ENCODE results near the gene HDAC4. TPM values are rescaled to one million over a fixed set of nuclear protein-coding genes. Genes with fewer than 3 reads are reported as not detected.

Gene HDAC4
- total and polyA plus RNA-seq, 2 of the 4 experiments (the other 2 are of a cell fraction): 4.1 to 7.2 TPM

DNA sequence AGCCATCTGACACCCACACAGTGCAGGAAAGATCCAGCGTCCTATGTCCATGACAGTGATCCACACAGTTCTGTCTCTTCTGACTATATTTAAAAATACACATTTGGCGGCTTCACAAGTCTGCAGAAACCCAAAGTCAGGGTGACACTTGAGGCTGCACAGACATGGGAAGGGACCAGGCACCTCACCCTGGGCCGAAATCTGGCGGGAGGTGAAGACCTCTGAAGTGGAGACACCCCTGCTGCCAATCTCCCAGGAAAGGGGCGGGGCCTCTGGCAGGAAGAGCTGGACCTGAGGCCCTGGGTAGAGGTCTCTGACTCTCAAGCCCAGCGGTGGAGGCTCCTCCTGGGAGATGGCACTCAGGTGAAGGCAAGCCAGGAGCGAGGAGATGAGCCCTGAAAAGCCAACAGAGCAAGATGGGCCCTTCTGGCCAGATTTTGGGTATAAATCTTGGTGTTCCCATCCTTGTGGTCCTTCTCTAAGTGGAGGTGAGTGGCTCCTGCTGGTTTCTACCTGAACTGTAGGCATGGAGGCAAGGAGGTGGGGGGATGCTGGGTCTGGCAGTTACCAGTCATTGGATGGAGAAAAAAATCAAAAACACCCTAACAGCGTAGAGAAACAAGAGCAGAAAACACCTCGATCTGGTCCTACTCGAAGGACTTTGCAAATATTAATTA is 248.4 kb downstream of the HDAC4 start:
- TF ChIP-seq CEBPB (IDR thresholded peaks at IDR 0.05; ENCODE audit: low read depth, low read length) (no peak), RFX5 (IDR thresholded peaks at IDR 0.05; ENCODE audit: low read depth, low read length) (no peak), RAD21 (IDR thresholded peaks at IDR 0.05; ENCODE audit: low read length) (no peak), SMC3 (IDR thresholded peaks at IDR 0.05; ENCODE audit: low read depth, low read length) (no peak), MXI1 (IDR thresholded peaks at IDR 0.05; ENCODE audit: borderline replicate concordance, low read depth, low read length) (no peak), NFE2L2 (IDR thresholded peaks at IDR 0.05; ENCODE audit: low read depth, low read length) (no peak), POLR2A (IDR thresholded peaks at IDR 0.05; ENCODE audit: low read depth, low read length) (no peak), CHD1 (IDR thresholded peaks at IDR 0.05; ENCODE audit: low read depth, low read length) (no peak), FOS (IDR thresholded peaks at IDR 0.05; ENCODE audit: low read depth, low read length) (no peak), BHLHE40 (IDR thresholded peaks at IDR 0.05; ENCODE audit: low read depth, low read length) (no peak), RCOR1 (IDR thresholded peaks at IDR 0.05; ENCODE audit: insufficient replicate concordance, low read length) (no peak), MAZ (IDR thresholded peaks at IDR 0.05; ENCODE audit: borderline replicate concordance, low read depth, low read length) (no peak), MAFK (IDR thresholded peaks at IDR 0.05; ENCODE audit: low read depth, low read length) (no peak)
- TF ChIP-seq, protein P1, sequence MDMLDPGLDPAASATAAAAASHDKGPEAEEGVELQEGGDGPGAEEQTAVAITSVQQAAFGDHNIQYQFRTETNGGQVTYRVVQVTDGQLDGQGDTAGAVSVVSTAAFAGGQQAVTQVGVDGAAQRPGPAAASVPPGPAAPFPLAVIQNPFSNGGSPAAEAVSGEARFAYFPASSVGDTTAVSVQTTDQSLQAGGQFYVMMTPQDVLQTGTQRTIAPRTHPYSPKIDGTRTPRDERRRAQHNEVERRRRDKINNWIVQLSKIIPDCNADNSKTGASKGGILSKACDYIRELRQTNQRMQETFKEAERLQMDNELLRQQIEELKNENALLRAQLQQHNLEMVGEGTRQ (IDR thresholded peaks at IDR 0.05; ENCODE audit: low read depth, low read length): no peak
- TF ChIP-seq, protein P2, sequence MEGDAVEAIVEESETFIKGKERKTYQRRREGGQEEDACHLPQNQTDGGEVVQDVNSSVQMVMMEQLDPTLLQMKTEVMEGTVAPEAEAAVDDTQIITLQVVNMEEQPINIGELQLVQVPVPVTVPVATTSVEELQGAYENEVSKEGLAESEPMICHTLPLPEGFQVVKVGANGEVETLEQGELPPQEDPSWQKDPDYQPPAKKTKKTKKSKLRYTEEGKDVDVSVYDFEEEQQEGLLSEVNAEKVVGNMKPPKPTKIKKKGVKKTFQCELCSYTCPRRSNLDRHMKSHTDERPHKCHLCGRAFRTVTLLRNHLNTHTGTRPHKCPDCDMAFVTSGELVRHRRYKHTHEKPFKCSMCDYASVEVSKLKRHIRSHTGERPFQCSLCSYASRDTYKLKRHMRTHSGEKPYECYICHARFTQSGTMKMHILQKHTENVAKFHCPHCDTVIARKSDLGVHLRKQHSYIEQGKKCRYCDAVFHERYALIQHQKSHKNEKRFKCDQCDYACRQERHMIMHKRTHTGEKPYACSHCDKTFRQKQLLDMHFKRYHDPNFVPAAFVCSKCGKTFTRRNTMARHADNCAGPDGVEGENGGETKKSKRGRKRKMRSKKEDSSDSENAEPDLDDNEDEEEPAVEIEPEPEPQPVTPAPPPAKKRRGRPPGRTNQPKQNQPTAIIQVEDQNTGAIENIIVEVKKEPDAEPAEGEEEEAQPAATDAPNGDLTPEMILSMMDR (conservative IDR thresholded peaks at IDR 0.05; ENCODE audit: low read depth, low read length): no peak
- TF ChIP-seq, protein P3, sequence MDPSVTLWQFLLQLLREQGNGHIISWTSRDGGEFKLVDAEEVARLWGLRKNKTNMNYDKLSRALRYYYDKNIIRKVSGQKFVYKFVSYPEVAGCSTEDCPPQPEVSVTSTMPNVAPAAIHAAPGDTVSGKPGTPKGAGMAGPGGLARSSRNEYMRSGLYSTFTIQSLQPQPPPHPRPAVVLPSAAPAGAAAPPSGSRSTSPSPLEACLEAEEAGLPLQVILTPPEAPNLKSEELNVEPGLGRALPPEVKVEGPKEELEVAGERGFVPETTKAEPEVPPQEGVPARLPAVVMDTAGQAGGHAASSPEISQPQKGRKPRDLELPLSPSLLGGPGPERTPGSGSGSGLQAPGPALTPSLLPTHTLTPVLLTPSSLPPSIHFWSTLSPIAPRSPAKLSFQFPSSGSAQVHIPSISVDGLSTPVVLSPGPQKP (IDR thresholded peaks at IDR 0.05; ENCODE audit: borderline replicate concordance, low read depth, low read length): no peak

More for the DNA sequence above, 248.4 kb downstream of the HDAC4 start:
- H2BK5ac ChIP-seq (ENCODE audit: low read depth, low read length, poor library complexity, severe bottlenecking): no peak overlapping the region
- ChIA-PET CTCF (no interaction called here), POLR2A (ENCODE audit: unreplicated experiment) (no interaction called here)
- no peak overlapping the region for H3K9ac ChIP-seq (ENCODE audit: low read depth, low read length)
- ATAC-seq (ENCODE audit: low read depth) (no peak), DNase-seq (no peak)
- dilution Hi-C loops (cut with HindIII; ENCODE audit: low sequenced_read_pairs, unreplicated experiment): no loop called here
- peaks cover 10% of the 10 kb centered on the region for H3K9me1 ChIP-seq (ENCODE audit: insufficient read depth, low read length)
- no peaks in the 10 kb centered on the region for H3K4me1 ChIP-seq (ENCODE audit: control insufficient read depth, insufficient read depth, low read length)
- BruUV-seq (replicated peaks): no TSS peak
- H3K36me3 ChIP-seq (ENCODE audit: control insufficient read depth, insufficient read depth, low read length): peaks cover 65% of the 10 kb centered on the region
- no peak overlapping the region for H3K4me2 ChIP-seq (ENCODE audit: low read depth, low read length)
- no peaks in the 10 kb centered on the region for H3K9me3 ChIP-seq (ENCODE audit: control insufficient read depth, insufficient read depth, low read length)
- no peaks in the 10 kb centered on the region; a peak in 1 of 4 replicates for H3K79me1 ChIP-seq (ENCODE audit: low read depth in 1 of 2, low read length in 2 of 2)
- no peak overlapping the region for H3K4ac ChIP-seq (ENCODE audit: low read depth, low read length)
- H3K14ac ChIP-seq (replicated peaks; ENCODE audit: low read depth, low read length): no peak overlapping the region
- H2BK120ac ChIP-seq (ENCODE audit: low read depth, low read length): no peak overlapping the region
- no peak overlapping the region for H3K23ac ChIP-seq (ENCODE audit: low read depth, low read length)
- H2AFZ ChIP-seq (replicated peaks; ENCODE audit: low read length, poor library complexity): no peak overlapping the region
- H4K8ac ChIP-seq (ENCODE audit: low read depth in 2 of 2, low read length in 2 of 2): no peak overlapping the region
- no peak overlapping the region for H2AK9ac ChIP-seq (replicated peaks; ENCODE audit: low read depth, low read length, poor library complexity)
- no peaks in the 10 kb centered on the region for H4K20me1 ChIP-seq (ENCODE audit: insufficient read depth, low read length)
- H3K56ac ChIP-seq (ENCODE audit: extremely low read depth, insufficient read depth, low read length): no peak overlapping the region
- no peak overlapping the region for H2BK20ac ChIP-seq (ENCODE audit: low read depth, low read length)
- H2BK15ac ChIP-seq (ENCODE audit: low read depth, low read length): no peak overlapping the region
- no peaks in the 10 kb centered on the region for H3K27me3 ChIP-seq (ENCODE audit: control insufficient read depth, insufficient read depth, low read length)
- WGBS, 2 experiments (ENCODE audit: extremely low coverage in 2 of 2, insufficient read length in 1 of 2): 100% methylated on average over 5 of the region's 10 CpGs; no CpG with 5 or more reads in 1 of the 2 experiments
- no peak overlapping the region for H4K91ac ChIP-seq (ENCODE audit: insufficient read depth, low read depth, low read length)
- H3K4me3 ChIP-seq (ENCODE audit: insufficient read depth, low read depth, low read length): no peak overlapping the region
- no peak overlapping the region for H3K18ac ChIP-seq (ENCODE audit: low read depth, low read length)
- H3K27ac ChIP-seq (ENCODE audit: insufficient read depth, low read length): no peak overlapping the region
- in situ Hi-C loops (cut with MboI; ENCODE audit: low sequenced_read_pairs): no loop called here
- no peak overlapping the region for H2AK5ac ChIP-seq (ENCODE audit: low read depth, low read length)
- intact Hi-C loops (cut with micrococcal nuclease): no loop called here
- no peak overlapping the region for H4K5ac ChIP-seq (ENCODE audit: low read depth, low read length)

Measured in IMR-90 (cell line).